GM13977 (cell line): ENCODE measurements around the gene E4F1.

Experiments
- DNase-seq: peaks from one replicate; pipeline ENCODE4 v3.0.0; 2012; ENCODE audit warnings: low spot score
- in situ Hi-C: fragments of 300-500 bp; cut with MboI; formaldehyde crosslinking; loops from one replicate; pipeline ENCODE4 v1.12.0; 2022; ENCODE audit warnings: low sequenced_read_pairs, low pct_unique_long_range_greater_than_20kb, mixed read lengths, inconsistent platforms; ENCODE audit not compliant: unreplicated experiment
- TF ChIP-seq, protein P1 (sequence below): IDR thresholded peaks from 2 replicates; pipeline ENCODE4 v1.5.1; 2012; ENCODE audit warnings: mild to moderate bottlenecking, control low read depth; ENCODE audit not compliant: insufficient read depth; ENCODE audit errors: extremely low read depth, missing control alignments

The E4F1 gene

DNA sequence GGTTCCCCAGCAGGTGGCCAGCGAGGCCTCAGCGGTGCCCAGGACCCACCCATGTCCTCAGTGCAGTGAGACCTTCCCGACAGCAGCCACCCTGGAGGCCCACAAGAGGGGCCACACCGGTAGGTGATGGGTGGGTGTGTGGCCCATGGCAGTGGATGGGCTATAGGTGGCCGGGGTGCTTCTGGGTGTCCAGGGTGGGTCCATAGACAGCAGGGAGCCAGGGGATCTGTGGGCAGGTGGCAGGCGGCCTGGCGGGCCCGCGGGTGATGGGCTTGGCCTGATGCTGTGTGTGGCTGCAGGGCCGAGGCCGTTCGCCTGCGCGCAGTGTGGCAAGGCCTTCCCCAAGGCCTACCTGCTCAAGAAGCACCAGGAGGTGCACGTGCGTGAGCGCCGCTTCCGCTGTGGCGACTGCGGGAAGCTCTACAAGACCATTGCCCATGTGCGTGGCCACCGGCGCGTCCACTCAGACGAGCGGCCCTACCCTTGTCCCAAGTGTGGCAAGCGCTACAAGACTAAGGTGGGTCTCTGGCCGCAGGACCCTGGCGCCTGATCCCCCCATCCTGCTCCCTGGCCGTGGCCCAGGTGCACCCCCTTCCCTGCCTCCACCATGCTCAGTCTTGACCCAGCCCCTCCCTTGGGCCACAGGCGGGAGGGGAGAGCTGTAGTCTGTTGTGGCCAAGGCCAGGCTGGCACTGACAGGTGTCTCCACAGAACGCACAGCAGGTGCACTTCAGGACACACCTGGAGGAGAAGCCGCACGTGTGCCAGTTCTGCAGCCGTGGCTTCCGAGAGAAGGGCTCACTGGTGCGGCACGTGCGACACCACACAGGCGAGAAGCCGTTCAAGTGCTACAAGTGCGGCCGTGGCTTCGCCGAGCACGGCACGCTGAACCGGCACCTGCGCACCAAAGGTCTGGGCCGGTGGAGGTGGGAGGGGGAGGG is 10.8 kb downstream of the E4F1 start:
- DNase-seq, result no peak
- TF ChIP-seq, protein P1, sequence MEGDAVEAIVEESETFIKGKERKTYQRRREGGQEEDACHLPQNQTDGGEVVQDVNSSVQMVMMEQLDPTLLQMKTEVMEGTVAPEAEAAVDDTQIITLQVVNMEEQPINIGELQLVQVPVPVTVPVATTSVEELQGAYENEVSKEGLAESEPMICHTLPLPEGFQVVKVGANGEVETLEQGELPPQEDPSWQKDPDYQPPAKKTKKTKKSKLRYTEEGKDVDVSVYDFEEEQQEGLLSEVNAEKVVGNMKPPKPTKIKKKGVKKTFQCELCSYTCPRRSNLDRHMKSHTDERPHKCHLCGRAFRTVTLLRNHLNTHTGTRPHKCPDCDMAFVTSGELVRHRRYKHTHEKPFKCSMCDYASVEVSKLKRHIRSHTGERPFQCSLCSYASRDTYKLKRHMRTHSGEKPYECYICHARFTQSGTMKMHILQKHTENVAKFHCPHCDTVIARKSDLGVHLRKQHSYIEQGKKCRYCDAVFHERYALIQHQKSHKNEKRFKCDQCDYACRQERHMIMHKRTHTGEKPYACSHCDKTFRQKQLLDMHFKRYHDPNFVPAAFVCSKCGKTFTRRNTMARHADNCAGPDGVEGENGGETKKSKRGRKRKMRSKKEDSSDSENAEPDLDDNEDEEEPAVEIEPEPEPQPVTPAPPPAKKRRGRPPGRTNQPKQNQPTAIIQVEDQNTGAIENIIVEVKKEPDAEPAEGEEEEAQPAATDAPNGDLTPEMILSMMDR, result no peak
- in situ Hi-C loops, result no loop called here

DNA sequence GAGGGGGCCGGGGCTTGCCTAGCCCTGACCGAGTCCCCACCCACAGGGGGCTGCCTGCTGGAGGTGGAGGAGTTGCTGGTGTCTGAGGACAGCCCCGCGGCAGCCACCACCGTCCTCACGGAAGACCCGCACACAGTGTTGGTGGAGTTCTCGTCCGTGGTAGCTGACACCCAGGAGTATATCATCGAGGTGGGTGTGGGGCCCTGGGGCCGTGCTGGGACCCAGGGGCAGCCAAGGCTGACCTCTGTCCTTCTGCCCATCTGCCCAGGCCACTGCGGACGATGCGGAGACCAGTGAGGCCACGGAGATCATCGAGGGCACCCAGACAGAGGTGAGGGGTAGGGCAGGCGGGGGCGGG is 11.4 kb downstream of the E4F1 start:
- no peak for DNase-seq
- in situ Hi-C loops, result no loop called here
- TF ChIP-seq, protein P1, result no peak

DNA sequence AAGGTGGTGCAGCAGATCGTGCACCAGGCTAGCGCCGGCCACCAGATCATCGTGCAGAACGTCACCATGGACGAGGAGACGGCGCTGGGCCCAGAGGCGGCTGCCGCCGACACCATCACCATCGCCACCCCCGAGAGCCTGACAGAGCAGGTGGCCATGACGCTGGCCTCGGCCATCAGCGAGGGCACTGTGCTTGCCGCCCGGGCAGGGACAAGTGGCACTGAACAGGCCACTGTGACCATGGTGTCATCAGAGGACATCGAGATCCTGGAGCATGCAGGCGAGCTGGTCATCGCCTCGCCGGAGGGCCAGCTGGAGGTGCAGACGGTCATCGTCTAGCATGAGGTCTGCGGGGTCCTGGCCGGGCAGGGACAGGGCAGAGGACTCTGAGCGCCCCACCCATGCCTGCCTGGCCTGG is 11.9 kb downstream of the E4F1 start:
- in situ Hi-C loops, result no loop called here
- no peak for DNase-seq

DNA sequence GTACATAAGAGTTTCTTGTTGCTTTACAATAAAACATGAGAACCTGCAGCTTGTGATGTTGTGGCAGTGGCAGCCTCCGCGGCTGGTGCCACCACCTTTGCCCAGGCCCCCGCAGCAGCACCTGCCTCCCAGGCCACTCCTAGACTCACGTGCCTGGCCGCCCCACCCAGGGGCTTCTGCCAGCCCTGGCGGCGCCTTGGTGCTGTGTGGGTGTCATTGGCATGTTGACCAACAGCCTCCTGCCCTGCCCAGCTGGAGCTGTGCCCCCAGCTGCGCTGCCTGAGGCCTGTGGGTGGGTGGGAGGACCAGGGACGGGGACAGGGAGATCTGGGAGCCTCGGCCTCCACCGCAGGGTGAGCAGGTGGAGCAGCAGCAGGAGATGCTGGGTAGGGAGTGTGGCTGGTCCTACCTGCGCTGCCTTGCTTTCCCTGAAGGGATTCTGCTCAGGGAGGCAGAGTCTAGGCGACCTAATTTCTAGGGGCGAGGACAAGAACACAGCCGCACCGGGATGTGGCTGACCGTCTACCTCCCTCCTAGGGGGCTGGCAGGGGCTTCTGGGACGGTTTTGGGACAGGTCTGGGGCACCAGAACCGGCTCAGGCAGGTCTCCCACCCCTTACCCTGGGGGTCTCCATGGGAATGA is 12.4 kb downstream of the E4F1 start:
- DNase-seq, result no peak
- in situ Hi-C loops, result no loop called here
- TF ChIP-seq, protein P1, result no peak

More for the DNA sequence above, 11.9 kb downstream of the E4F1 start:
- TF ChIP-seq, protein P1, result no peak

DNA sequence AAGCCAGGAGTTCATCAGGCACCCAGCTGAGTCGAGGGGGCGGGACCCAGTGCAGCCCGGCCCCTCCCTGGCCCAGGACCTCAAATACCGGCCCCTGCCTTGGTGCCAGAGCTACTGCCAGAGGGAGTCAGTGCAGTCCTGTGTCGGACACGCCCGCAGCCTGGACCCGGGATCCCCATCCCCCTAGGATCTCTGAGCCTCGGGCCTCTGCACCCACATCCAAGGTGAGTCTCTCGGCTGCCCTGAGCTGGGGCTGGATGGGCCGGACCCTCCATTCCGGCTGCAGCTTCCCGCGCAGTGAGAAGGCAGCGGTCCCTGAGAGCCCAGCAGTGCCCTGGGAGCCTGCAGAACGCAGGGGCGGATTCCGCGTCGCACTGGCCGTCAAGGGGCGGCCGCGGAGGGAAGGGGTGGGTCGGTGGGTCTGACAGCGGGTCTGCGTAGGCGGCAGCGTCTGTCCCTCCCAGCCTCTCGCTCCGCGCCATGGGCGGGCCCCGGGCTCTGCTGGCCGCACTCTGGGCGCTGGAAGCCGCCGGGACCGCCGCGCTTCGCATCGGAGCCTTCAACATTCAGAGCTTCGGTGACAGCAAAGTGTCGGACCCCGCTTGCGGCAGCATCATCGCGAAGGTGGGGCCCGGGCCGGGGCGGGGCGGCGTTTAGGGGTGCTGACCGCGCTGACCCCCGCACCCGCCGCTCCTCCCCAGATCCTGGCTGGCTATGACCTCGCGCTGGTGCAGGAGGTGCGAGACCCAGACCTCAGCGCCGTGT is 13.1 kb downstream of the E4F1 start, which contains the start of gene DNASE1L2:
Gene DNASE1L2 (plus strand): TSS at position 108 of the 765 bp plus-strand sequence. CDS start 373 bp downstream, at position 481.
- no peak for DNase-seq
- TF ChIP-seq, protein P1, result no peak
- in situ Hi-C loops, result no loop called here

DNA sequence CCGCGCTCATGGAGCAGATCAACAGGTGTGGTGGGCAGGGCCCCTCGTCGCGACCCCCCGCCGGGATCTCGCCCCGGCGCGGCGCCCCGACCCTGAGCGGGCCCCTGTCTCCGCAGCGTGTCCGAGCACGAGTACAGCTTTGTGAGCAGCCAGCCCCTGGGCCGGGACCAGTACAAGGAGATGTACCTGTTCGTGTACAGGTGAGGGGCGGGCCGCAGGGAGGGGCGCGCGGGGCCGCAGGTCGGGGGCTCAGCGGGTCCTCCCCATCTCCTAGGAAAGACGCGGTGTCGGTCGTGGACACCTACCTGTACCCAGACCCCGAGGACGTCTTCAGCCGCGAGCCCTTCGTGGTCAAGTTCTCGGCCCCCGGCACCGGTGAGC is 13.7 kb downstream of the E4F1 start:
- TF ChIP-seq, protein P1, result no peak
- DNase-seq, result no peak
- in situ Hi-C loops, result no loop called here
